ENCODE results near the gene TMEM150A. TPM values are rescaled to one million over a fixed set of nuclear protein-coding genes. Genes with fewer than 3 reads are reported as not detected.
A peak's percentile ranks its signal among the peaks of the same experiment; 100 is the strongest.

Gene TMEM150A
- total RNA-seq, 2 donors from 2014 or later = 23.1 to 24.4 TPM

- Histone ChIP-seq H3K4me1 (peaks cover 79% of the 10 kb centered on the region), H3K27me3 (no peaks in the 10 kb centered on the region), H3K4me3 (peak overlapping the region; percentile 71 to 87), H3K27ac (peak overlapping the region; percentile 85 to 90 (median 88)), H3K36me3 (replicated peaks in 1 of 2; ENCODE audit: insufficient read depth in 1 of 2, low read depth in 2 of 2) (peaks cover 0 to 3% of the 10 kb centered on the region in 2 donors), H3K9me3 (no peaks in the 10 kb centered on the region)
- TF ChIP-seq CTCF (IDR thresholded peaks at IDR 0.05) = no peak
- TF ChIP-seq POLR2A (IDR thresholded peaks at IDR 0.05) = no peak
- intact Hi-C loops (cut with DNase I) = loop anchor here (10.0 kb wide), 1 partner anchor 47 kb away; no protein-coding TSS in a partner anchor
- DNase-seq (peak; percentile 77 to 82 (median 79)), ATAC-seq (peak; percentile 74)
- WGBS, 2 donors = 0 to 3% methylated on average over 2 to 36 of the region's 36 CpGs
Observed at GRCh38 chr2:85601771-85602475, 575 bp downstream of the TMEM150A start.

GRCh38 chr2:85600951-85601770 lies 1.3 kb downstream of the TMEM150A start:
- intact Hi-C loops (cut with DNase I) = loop anchor here (10.0 kb wide), 1 partner anchor 46 kb away; no protein-coding TSS in a partner anchor
- TF ChIP-seq CTCF (IDR thresholded peaks at IDR 0.05) (no peak), POLR2A (IDR thresholded peaks at IDR 0.05) (no peak)
- no peaks in the 10 kb centered on the region for H3K27me3 ChIP-seq
- 62 to 66% methylated on average over 5 to 6 of the region's 6 CpGs for WGBS, 2 donors
- H3K4me3 ChIP-seq = peak overlapping the region; percentile 71 to 87
- no peaks in the 10 kb centered on the region for H3K9me3 ChIP-seq
- DNase-seq (no peak), ATAC-seq (no peak)
- peaks cover 0 to 3% of the 10 kb centered on the region in 2 donors for H3K36me3 ChIP-seq (replicated peaks in 1 of 2; ENCODE audit: insufficient read depth in 1 of 2, low read depth in 2 of 2)
- H3K27ac ChIP-seq = peak overlapping the region; percentile 85 to 90 (median 88)
- H3K4me1 ChIP-seq = peaks cover 83% of the 10 kb centered on the region

GRCh38 chr2:85600235-85600575 lies 2.3 kb downstream of the TMEM150A start:
- WGBS, 2 donors = 67 to 80% methylated on average over 3 of the region's 3 CpGs

More at GRCh38 chr2:85600235-85600575, 2.3 kb downstream of the TMEM150A start:
- intact Hi-C loops (cut with DNase I) = loop anchor here (10.0 kb wide), 1 partner anchor 45 kb away; no protein-coding TSS in a partner anchor
- ATAC-seq (no peak), DNase-seq (no peak)
- peak overlapping the region in 1 of 4 donors; percentile 15 for H3K27ac ChIP-seq
- no peak overlapping the region for H3K4me3 ChIP-seq
- H3K9me3 ChIP-seq = no peaks in the 10 kb centered on the region
- H3K36me3 ChIP-seq (replicated peaks in 1 of 2; ENCODE audit: insufficient read depth in 1 of 2, low read depth in 2 of 2) = peaks cover 0 to 3% of the 10 kb centered on the region in 2 donors
- no peak for TF ChIP-seq CTCF (IDR thresholded peaks at IDR 0.05)
- TF ChIP-seq POLR2A (IDR thresholded peaks at IDR 0.05) = no peak
- H3K4me1 ChIP-seq = peaks cover 74% of the 10 kb centered on the region
- no peaks in the 10 kb centered on the region for H3K27me3 ChIP-seq

Data from body of pancreas (tissue), 4 donors.